Pons (tissue), 1 donor: ENCODE data around the gene CCDC38.
A peak's percentile ranks its signal among the peaks of the same experiment; 100 is the strongest.

Source experiments
- DNase-seq: peaks from one replicate; pipeline ENCODE4 v3.0.0-alpha.2; 2016; ENCODE audit warnings: low spot score

Gene CCDC38

GRCh38 chr12:95960241-95960640, 17.8 kb upstream of the CCDC38 start:
- DNase-seq: no peak

DNA sequence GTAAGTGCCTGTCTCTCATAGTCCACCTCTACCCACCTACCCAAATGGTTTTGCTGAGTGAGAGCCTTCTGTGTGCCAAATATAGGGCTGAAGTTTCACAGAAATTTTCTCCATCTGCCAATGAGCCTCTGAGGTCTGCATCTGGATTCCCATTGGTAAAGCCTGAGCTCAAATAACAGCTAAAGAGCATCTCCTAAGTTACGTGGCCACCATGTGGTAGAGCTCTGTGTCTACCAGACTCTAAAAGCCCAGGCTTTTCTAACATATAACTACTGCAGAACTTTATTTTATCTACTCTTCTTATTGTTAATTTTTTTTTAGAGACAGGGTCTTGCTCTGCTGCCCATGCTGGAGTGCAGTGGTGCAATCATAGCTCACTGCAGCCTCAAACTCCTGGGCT, 16.7 kb upstream of the CCDC38 start:
- DNase-seq: no peak

DNA sequence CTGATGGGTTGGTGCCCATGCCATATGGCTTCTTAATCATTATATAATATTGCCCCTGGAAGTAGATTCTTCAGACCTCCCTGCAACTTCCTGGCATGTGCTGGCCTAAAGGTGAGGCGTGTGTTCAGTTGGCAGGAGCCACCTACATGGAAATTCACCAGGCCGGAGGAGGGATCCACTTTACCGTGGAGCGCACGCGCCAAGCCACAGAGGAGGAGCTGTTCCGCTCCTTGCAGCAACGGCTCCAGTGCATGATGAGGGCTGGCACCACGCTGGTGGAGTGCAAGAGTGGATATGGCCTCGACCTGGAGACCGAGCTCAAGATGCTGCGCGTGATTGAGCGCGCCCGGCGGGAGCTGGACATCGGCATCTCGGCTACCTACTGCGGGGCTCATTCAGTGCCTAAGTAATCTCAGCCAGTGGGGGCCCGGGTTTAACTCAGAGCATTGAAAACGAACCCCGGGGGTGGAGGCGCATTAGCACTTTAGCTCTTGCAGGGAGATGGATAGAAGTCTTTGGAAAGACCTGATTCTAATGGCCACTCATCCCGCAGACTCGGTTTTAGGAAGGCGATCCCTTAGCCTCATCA, 14.2 kb upstream of the CCDC38 start:
- DNase-seq: no peak

- no peak for DNase-seq
Observed at GRCh38 chr12:95955549-95956159, 13.2 kb upstream of the CCDC38 start.

GRCh38 chr12:95953000-95953399, 10.6 kb upstream of the CCDC38 start:
- no peak for DNase-seq

DNA sequence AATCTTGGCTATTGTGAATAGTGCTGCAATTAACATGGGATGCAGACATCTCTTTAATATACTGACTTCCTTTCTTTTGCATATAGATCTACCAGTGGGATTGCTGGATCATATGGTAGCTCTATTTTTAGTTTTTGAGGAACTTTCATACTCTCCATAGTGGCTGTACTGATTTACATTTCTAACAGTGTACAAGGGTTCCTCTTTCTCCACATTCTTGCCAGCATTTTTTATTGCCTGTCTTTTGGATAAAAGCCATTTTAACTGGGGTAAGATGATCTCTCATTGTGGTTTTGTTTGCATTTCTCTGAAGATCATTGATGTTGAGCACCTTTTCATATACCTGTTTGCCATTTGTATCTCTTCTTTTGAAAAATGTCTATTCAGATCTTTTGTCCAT, 9.1 kb upstream of the CCDC38 start:
- DNase-seq: no peak

- no peak for DNase-seq
Observed at GRCh38 chr12:95949477-95950206, 7.2 kb upstream of the CCDC38 start.

DNA sequence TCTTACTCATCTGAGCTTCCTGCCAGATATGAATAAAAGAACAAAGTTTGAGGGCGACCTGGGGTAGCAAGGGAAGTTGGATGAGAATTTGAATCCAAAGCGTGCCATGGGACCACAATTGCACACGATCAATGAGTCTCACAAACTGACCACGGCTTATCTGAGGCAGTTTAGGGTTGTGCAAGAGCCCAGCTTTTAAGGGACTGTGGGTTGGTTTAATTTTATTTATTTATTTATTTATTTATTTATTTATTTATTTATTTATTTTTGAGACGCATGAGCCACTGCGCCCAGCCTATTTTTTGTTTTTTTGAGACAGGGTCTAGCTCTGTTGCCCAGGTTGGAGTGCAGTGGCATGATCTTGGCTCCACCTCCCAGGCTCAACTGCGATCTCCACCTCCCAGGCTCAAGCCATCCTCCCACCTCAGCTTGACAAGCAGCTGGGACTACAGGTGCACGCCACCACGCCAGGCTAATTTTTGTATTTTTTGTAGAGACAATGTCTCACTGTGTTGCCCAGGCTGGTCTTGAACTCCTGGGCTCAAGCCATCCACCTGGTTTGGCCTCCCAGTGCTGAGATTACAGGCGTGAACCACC, 1.8 kb upstream of the CCDC38 start:
- no peak for DNase-seq

GRCh38 chr12:95943330-95943842, 972 bp upstream of the CCDC38 start, which contains the start of gene AMDHD1:
Gene AMDHD1 (plus strand): TSS chr12:95943331. CDS start chr12:95943399, 68 bp downstream.
- no peak for DNase-seq

GRCh38 chr12:95942101-95942523, 302 bp downstream of the CCDC38 start:
- DNase-seq: peak; percentile 12

DNA sequence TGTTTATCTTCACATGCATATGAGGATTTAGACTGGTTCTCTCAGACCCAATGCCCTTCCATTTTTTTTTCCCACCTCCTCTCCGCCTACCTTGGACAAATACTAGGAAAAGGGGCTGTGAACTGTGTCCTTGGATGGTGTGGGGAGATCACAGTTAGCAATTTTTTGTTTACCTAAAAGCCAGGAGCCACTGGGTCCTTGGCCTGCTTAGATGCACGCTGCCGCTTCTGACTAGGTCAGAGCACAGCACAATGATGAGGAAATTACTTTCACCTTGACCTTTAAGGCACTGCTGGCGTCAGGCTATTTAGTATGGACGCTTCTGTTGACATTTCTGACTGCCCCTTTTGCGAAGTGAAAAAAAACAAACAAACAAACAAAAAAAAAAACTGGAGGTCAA, 1.9 kb downstream of the CCDC38 start:
- DNase-seq: no peak

GRCh38 chr12:95922231-95922630, 20.2 kb downstream of the CCDC38 start:
- no peak for DNase-seq

DNA sequence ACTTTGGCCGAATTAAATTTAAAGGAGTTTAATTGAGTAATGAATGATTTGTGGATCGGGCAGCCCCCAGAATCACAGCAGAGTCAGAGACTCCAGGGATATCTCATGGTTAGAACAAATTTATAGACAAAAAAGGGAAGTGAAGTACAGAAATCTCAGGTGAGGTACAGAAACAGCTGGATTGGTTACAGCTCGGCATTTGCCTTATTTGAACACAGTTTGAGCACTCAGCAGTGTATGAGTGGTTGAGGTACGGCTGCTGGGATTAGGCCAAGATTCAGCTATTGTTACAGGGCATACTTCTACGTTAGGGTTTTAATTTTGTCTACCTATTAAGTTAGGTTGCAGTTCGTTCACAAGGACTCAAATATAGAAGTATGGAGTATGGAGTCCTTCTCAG, 23.3 kb downstream of the CCDC38 start:
- no peak for DNase-seq

GRCh38 chr12:95918194-95918993, 24.0 kb downstream of the CCDC38 start:
- peak; percentile 66 for DNase-seq

DNA sequence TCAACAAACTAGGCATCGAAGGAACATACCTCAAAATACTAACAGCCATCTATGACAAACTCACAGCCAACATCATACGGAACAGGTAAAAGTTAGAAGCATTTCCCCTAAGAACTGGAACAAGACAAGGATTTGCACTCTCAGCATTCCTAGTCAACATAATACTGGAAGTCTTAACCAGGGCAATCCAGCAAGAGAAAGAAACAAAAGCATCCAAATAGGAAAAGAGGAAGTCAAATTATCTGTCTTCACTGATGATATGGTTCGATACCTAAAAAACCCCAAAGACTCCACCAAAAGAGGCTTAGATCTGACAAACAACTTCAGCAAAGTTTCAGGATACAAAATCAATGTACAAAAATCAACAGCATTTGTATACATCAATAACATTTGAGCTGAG, 32.5 kb downstream of the CCDC38 start:
- DNase-seq: no peak

GRCh38 chr12:95908573-95908972, 33.8 kb downstream of the CCDC38 start:
- no peak for DNase-seq

DNA sequence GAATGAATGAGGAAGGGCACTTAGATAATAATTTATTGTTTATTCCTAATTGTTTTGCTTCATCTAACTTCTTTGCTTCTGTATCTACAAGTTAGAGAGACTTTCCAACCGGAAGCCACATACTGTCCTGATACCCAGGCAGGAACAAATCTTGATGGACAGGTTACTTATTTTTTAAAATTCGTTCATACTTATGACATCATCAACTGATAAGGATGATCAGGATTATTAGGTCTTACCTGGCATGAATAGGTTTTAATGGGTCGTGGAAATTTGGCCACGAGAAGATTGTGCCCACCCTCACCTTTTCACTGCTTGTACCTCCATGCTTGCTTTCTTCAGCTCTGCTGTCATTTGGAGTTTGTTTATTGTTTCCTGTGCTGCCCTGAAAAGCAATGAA, 44.3 kb downstream of the CCDC38 start:
- DNase-seq: no peak

GRCh38 chr12:95896846-95897245, 45.6 kb downstream of the CCDC38 start:
- DNase-seq: no peak

- DNase-seq: no peak
Observed at GRCh38 chr12:95890958-95891357, 51.5 kb downstream of the CCDC38 start.

GRCh38 chr12:95887311-95887710, 55.1 kb downstream of the CCDC38 start:
- no peak for DNase-seq

DNA sequence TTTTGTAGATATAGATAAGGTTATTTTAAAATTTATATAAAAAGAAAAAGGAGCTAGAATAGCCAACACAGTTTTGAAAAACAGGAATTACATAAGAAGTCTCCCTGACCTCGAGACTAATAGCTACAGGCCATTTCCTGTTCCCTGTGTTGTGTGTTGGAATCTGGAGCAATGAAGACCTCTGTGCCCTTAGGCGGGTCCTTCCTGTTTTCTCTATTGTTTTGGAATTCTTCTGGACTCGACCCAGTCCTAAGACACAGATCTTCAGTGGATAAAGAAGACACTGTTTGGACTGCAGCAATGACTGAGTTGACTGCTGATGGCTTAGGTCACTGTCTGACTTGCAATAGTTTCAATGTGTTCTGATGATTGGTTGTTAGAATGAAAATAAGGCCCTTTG, 57.4 kb downstream of the CCDC38 start:
- DNase-seq: no peak

DNA sequence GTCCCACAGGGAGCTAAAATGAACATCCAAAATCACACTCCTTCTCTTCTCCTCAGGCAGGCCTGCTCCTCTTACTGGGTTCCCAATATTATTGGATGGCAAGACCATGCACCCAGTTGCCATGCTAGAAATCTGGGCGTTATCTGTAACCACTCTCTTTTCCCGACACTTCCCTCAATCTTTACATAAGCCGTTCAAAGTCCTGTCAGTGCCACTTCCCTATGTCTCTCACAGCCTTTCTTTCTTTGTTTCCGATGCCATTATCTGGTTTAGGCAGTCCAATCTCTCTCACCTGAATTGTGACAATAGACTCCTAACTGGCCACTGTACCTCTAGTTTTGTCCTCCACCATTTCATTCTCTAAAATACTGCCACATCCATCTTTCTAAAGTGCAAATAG, 59.5 kb downstream of the CCDC38 start:
- no peak for DNase-seq
